Activated CD8-positive, alpha-beta memory T cell treated with anti-CD3 and anti-CD28 coated beads for 4 hours (primary cell): Measurements from ENCODE around the gene HOMER2.
"Not testable (repeated sequence)": the region's sequence is repeated elsewhere in the genome, so short reads cannot be mapped to it uniquely, and the experiment has no call there.

Experiments
- DNase-seq, 2 donors: peaks; one replicate each; pipeline ENCODE4 v3.0.0-alpha.2; 2020; ENCODE audit warnings: low read depth in 2 of 2

Gene HOMER2

DNA sequence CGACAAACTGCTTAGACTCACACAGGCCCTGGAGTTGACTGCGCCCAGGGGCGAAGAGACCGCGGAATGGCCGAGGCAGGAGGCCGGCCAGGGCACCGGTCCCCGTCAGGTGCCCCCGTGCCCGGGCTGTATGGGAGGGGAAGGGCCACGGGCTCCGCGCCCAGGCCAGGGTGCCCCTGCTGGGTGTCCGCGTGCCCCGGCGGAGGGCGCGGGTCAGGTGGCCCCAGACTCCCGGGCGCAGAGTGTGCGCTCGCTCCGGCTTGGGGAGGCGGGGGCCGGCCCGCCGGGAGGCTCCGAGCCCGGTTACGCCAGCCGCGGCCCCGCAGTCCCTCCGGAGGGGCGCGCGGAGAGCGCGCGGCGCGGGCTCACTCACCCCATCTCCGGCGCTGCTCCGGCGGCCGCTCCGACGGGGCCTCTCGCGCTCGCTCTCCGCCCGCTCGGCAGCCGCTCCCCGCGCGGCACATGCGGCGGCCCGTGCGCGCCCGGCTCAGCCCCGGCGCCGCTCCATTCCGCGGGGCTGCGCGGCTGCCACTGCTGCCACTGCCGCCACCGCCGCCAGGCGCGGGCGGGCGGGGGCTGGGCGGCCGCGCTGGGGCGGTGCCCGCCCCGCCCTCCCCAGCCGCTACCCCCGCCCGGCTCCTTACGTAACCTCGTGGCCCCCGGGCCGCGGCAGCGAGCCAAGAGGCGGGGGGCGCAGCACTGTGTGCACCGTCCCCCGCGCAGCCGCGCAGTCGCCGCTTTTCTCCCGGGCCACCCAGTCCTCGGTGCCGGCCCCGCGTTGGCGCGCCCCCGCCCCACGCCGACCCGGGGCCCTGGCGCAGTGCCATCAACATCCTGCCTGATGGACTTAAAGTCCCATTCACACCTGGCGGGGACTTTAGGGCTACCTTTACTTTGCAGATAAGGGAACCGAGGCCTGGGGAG, at the start of gene HOMER2:
Gene HOMER2 (minus strand): TSS at position 563 of the 924 bp plus-strand sequence. CDS start 185 bp downstream, at position 378.
- DNase-seq = no peak

DNA sequence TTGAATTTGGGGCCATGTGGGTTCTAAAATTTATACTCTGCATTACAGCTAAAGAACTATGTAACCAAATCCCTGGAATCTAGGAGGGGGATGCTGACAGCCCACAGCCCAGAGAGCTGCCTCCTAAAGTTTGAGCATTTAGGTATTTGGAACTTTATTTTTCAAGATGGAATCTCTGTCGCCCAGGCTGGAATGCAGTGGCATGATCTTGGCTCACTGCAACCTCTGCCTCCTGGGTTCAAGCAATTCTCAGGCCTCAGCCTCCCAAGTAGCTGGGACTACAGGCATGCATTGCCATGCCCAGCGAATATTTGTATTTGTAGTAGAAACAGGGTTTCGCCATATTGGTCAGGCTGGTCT, 48.1 kb upstream of the HOMER2 start:
- not testable (repeated sequence) for DNase-seq

DNA sequence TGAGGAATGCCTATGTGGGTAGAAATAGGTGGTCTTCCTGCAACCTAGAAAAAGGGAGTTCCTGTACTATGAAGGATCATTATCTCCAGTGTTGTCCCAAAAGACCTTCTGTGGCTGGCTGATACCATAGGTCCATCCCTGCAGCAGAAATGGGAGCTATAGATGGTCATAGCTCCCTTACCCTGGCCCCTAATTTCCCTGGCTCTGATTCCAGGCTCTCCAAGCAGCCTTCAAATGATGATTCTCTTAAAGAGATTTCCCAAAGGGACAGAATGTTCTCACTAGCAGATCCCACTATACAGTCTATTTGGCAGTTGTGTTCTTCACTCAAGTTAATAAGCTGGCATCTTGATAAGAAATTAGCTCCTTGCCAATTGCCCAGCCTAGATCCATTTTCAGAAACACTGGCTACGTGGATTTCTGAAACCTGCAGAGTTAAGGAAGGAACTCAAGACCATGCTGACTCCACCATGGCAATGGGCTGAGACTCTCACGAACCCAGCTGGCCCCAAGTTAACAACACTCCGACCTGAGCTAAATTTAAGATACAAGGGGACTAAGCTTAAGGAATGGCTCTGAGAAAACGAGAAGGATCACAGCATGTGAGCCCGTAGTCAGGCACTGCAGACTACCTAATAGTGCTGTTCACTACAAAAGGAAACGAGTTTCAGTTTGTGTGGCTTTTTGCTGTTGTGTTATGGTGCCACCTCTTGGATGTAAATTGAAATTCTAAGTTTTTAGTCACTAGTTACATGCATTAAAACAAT, 47.6 kb upstream of the HOMER2 start:
- no peak for DNase-seq

DNA sequence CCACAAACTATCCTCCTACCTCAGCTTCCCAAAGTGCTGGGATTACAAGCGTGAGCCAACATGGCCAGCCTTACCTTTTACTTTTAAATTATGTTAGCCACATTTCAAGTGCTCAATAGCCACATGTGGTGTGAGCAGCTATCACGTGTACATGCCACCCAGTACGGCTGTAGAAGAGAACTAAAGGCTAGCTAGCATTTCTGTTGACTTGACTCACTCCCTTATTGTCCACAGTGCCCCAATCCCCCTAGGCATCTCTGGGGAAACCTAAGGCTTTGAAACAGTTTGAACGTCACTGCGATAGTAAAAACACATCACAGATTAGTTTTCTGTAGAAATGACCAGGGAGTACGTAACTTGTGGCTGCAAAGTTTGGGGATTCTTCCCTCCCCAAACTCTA, 46.9 kb upstream of the HOMER2 start:
- DNase-seq = no peak

DNA sequence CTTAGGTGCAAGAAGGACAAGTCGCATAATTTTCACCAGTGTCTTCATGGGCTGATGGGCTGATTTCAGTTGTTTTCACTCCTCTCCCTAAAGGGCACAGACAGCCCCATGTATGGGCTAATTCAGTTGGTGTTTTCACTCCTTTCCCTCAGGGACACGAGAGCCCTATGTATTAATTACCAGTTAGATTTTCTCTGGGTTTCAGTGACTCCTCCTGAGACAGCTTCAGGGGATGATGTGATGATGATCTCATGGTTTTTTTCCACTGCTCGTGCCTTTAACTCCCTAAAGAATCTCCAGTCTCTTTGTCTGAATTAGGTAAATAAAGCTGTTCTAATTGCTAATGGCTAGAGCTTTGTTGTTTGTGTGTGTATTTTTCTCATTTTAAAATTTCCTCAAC, 43.4 kb upstream of the HOMER2 start:
- DNase-seq = no peak

DNA sequence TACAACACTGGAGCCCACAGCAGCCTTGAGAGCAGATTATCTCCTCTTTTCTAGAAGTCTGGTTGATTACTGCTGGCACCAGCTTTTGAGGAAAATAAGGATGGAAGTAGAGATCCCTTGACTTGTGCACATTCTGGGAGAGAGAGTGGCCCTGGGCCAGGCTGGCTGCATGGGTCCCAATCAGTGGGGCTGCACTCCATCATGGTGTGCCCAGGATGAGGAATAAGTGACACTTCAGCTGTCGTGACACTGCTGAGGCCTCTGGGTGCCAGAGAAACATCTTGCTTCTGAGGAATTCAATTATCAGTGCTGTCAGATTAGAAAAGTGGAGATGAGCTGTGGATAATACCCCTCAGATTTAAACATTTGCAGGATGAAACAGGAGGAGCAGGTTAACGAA, 42.6 kb upstream of the HOMER2 start:
- no peak for DNase-seq

DNA sequence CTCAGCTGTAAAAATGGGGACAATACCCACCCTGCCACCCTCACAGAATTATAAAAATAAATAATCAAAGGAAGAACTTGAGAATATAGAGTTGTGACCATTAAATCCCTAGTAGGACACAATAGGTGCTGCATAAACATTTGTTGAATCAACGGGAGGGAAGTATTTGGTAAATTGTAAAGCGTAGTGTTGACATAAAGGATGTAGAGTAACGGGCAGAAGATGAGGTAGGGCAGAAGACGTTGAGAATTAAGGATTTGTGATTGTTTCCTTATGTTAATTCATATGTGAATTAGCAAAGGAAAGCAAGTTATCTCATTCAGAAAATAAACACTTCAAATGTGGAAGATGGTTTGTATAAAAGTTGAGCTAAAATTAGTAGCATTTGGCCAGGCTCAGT, 40.6 kb upstream of the HOMER2 start:
- no peak for DNase-seq

DNA sequence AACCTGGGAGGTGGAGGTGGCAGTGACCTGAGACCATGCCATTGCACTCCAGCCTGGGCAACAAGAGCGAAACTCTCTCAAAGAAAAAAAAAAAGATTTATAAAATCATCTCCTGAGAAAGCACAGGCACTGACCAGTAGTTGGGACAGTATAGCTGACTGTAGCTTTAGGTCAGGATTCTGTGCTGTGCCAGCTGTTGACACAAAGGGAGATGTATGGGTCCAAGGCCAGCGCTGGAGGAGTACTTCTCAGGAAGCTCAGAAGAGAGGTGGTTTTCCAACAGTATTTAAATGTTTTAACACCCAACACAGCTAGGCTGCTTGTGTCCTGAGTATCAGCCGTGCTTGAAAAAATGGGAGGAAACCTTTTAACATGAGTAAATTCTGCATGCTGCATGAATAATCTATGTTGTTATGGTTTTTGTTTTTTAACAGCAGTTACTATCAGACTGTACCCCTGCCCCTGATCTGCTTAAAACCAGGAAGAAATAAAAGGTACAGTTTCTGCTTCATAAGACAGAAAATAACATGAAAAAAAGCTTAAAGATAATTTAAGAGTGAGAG, 40.0 kb upstream of the HOMER2 start:
- no peak for DNase-seq

DNA sequence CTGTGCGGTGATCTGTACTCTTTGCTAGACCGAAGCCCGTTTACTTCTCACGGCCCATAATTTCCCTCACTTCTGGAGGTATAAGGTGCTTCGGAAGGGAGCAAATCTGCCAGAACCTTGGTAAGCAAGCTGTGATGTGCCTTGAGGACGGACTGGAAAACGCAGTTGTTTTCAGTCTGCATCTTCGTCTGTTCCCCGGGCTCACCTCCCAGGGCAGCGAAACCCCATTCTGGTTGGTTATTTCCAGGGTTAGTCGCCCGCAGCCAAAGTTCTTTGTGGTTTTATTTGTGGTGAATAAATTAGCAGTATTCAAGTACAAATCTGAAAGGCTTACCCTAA, 33.9 kb upstream of the HOMER2 start:
- DNase-seq = no peak

DNA sequence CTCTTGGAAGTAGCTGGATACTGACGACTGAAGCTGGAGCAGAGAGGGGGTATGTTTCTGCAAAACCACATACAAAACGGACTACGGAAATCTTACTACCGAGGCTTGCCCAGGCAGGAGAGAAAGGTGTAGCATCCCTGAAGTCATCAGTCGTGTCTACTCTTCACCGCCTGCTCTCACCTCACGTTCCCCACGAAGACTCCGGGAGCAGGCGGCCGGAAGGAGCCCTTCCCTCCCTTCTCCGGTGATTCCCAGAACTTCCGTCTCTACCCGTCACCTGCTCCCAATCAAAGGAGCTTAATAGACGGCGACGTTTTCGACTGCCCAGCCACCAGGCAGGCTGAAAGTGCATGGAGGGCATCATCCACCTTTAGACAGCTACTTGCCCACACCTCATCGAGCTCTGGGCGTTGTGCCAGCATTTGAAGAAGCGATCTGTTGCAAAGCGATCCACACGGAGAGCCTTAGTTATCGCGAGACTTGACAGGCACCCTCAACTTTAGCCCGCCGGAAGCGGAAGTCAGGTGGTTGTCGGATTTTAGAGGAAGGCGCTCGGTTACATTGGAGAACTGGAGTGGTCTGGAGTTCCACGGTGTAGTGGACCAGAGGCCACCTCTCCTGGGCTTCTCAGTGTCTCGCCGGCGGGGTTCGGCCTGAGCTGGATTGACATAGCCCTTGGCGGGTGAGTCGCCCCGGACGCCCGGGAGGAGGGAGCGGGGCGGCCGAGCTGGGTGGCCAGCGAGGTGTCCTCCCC, 33.3 kb upstream of the HOMER2 start, which contains the start of gene RAMAC:
Gene RAMAC (plus strand): TSS at position 523 of the 754 bp plus-strand sequence. CDS start 2,809 bp downstream, outside the sequence.
- DNase-seq = peak; percentile 80 to 89

DNA sequence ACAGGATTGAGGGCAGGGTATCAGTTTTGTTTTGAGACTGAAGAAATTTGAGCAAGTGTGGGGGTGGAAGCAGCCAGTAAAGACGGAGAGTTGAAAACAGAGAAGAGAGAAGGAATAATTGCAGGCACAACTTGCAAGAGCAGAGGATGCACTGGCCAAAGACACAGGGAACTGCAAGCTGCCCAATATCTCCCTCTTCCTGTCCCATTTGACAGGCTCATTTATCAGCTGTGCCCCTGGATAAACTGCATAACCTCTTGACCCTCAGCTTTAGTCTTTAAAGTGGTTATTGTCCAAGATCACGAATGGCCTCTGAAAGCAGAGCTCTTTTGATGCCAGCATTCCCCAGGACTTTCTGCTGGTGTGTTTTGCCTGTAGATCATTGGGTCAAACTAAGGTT, 28.5 kb upstream of the HOMER2 start:
- no peak for DNase-seq

DNA sequence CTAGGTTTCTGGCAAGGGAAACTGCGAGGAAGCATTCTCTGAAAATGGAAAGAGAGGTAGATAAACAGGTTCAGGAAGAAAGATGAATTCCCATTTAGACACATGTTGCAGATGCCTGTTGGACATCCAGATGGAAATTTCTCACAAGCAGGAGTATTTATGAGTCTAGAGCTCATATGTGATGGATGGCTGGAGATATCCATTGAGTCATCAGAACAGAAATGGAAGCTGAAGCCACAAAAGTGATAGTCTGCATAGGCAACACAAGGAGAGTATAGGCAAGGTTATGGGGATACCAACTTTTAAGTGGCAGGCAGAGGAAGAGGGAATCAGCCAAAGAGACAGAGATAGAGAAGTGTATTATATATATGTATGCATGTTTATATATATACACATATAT, 27.2 kb upstream of the HOMER2 start:
- DNase-seq = no peak

DNA sequence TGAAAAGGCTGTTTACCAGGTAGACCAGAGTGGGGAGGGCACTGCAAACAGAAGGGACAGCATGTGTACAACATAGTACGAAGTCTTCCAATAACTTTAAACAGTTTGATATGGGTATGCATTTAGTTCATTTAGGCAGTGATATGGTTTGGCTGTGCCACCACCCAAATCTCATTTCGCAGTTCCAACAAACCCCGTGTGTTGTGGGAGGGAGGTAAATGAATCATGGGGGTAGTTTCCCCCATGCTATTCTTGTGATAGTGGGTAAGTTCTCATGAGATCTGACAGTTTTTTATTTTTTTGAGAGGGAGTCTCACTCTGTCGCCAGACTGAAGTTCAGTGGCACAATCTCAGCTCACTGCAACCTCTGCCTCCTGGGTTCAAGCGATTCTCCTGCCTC, 25.9 kb upstream of the HOMER2 start:
- DNase-seq = no peak

DNA sequence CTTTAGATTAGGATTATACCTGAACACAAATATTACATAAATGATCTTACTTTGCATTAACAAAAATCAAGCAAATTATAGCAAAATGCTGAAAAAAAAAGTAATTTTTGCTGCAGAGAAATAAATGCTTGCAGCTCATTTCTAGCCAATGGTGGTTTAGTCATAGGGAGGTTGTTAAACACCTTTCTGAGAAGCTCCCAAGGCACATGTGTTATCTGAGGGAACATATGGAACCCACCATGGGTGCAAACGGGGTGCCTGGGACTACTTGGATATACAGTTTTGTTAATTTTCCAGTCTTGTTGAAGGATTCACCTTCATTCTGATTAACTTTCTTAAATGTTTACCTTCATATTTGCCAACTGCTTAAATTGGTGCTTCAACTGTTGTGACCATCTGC, 24.6 kb upstream of the HOMER2 start:
- no peak for DNase-seq

DNA sequence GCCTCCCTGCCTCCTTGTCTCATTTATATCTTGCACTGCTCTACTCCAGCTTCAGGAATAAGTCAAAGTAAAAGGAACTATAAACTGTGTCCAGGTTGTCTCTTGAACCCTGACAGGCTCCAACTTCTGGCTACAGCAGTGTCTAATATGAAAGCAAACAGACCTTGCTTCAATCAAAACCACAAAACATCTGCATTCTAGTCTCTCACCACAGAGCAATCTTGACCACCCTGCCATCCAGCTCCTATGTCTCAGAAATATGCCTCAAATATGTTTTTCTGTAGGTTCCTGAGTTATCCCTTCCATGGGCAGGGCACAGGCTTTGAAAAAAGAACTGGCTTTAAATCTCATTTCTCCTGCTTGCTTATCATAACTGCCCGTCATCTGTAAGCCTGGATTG, 20.5 kb upstream of the HOMER2 start:
- DNase-seq = no peak

DNA sequence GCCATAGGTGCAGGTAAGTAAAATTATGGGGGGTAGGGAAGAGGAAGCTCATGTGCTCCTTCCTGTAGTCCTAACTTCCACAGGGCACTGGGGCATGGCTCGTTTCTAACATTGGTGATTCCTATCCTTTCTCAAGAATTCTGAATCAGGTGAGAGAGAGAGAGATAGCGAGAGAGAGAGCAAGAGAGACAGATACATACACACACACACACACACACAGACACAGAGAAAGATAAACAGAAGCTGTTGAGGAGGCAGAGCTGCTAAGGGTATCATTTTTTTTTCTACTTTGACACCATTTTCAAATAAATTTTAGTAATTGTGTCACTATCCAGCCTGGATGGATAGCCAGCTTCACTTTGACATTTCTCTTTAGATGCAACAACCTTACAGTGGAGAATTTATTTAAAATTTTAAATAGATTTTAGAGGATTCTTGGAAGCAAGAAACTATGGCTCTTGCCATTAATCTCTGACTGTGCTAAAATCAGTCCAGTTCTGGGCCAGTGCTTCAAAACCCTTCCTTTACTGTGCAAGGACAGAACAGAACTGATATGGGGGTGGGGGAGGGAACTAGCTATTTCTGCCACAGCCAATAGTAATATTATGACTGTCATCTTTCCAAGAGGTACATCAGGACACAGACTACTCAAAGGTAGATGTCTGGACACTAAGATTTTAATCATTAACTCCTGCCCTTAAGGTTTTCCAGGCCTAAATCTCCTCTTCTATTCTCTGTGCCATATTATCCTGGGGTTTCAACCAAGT, 18.9 kb upstream of the HOMER2 start:
- no peak for DNase-seq

DNA sequence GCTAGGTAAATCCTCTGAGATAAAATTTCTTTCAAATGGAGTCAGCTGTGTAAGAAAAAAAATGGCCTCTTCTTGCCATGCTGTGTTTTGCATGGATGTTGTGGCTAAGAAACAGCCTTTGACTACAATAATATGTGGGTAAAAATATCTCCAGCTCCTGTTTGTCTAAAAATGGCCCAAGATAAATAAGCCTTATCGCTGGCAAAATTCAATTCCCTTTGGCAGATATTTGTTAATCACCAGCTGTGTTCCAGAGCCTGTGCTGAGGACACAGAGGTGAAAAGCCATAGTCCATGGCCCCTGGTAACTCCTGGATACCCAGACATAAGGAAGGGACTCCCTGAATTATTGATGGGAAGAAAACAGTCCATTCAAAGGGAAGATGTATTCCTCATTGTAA, 18.2 kb upstream of the HOMER2 start:
- DNase-seq = no peak

DNA sequence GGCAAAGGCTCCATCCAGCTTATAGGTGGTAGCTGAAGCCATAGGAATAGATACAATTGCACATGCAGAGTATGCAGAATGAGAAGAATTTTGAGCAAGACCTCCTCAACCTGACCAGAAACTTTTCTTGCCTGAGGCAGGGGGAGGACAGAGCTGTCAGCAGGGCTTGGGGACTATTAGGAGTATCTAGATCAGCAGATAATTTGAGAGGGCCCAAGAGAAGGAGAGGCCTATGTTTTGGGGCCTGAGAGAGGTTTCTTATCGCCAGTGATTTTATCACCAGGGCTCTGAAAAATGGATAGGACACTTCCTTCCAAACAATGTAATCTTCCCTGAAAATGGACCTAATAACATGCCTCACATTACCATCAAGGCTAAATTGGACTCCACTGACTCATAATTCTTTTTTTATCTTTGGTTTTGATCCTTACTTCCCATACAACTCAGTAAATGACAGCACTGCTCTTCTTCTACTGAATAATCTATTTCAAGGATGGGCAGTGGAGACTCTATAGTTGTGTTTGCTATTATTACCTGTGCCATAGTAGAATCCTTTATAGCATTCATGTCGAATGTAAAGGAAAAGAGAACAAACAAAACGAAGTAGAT, 17.7 kb upstream of the HOMER2 start:
- no peak for DNase-seq

DNA sequence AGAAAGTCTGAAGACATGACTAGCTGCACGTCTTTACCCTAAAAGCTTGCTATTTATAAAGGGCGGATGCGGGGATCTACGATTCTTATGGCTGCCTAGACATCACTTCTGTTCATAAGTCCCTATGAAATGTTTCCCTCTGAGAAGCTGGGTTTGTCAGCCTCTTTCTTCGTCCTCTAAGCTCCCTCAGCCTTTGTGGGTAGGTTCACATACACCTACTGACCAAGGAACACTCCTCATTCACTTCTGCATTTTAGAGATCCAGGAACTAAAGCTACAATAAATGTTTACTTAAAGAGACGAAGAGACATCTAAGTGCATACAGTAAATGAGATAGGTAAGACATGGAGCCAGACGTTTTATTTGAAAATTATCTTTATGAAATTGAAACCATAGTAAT, 16.8 kb upstream of the HOMER2 start:
- DNase-seq = no peak

DNA sequence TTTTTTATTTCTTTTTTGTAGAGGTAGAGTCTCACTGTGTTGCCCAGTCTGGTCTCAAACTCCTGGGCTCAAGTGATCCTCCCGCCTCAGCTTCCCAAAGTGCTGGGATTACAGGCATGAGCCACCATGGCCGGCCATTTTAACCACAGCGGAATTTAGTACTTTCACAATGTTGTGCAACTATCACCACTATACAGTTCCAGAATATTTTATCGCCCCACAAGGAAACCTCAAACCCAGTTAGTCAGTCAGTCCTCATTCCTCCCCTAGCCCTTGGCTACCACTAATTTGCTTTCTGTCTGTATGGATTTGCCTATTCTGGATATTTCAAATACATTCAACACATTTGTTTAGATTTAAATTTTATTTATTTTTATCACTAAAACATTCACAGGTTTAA, 15.5 kb upstream of the HOMER2 start:
- DNase-seq = no peak

DNA sequence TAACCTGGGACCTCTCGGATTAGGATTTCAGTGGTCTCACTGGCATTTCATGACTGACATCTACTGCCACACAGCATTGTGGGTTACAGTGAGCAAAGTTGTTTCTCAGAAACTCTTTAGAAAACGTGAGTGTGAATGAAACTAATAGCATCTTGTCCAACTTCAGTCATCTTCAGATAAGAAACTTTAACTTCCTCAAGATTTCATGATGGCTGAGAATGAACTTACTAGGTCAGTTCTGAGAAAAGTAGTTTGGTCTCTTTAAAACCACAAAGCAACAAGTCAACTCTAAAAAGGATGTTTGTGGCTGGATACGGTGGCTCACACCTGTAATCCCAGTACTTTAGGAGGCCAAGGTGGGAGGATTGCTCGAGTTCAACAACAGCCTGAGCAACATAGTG, 14.2 kb upstream of the HOMER2 start:
- no peak for DNase-seq
